Measurements from ENCODE around the gene FGF19.

Gene FGF19

DNA sequence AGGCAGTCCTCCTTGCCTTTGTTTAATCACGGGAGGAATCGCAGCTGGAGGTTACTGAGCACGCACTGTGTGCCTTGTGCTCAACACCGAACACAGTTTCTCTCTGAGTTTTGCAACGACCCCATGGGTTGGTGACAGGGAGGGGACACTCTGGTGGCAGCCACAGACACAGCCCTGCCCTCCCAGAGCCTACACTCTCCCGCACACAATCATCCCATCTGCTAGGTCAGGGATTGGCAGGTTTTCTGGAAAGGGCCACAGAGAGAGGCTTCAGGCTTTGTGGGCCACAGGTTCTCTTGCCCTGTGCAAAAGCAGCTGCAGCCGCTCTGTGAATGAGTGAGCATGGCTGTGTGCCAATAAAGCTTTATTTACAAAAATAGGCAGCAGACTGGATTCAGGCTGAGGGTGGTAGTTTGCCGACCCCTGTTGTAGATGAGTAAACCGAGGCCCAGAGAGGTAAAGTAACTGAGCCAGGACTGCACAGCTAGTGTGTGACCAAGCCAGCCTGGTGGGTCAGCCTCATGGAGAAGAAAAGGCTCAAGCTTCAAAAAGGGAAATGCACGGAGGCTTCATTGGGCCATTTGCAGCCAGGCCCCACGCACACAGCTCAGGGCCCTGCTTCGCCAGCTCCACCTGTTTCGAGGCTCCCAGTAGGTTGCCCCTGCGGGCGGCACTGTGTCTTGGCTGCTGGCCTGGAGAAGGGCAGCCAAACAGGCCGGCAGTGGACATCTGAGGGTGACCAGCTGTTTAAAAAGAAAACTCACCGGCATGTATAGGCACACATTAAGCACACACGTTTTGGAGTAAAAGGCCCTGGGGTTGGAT lies 45.0 kb downstream of the FGF19 start:
- H3K4me2 ChIP-seq: no peak overlapping the region
- H3K9ac ChIP-seq: no peak overlapping the region
- H3K27ac ChIP-seq: no peak overlapping the region
- TF ChIP-seq, protein P1, sequence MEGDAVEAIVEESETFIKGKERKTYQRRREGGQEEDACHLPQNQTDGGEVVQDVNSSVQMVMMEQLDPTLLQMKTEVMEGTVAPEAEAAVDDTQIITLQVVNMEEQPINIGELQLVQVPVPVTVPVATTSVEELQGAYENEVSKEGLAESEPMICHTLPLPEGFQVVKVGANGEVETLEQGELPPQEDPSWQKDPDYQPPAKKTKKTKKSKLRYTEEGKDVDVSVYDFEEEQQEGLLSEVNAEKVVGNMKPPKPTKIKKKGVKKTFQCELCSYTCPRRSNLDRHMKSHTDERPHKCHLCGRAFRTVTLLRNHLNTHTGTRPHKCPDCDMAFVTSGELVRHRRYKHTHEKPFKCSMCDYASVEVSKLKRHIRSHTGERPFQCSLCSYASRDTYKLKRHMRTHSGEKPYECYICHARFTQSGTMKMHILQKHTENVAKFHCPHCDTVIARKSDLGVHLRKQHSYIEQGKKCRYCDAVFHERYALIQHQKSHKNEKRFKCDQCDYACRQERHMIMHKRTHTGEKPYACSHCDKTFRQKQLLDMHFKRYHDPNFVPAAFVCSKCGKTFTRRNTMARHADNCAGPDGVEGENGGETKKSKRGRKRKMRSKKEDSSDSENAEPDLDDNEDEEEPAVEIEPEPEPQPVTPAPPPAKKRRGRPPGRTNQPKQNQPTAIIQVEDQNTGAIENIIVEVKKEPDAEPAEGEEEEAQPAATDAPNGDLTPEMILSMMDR (conservative IDR thresholded peaks at IDR 0.05; ENCODE audit: low read depth, low read length): no peak
- no peak overlapping the region for H2AFZ ChIP-seq (ENCODE audit: low read depth)
- peaks cover 3% of the 10 kb centered on the region; the same call in 1 of the 2 replicates for H3K27me3 ChIP-seq (ENCODE audit: insufficient read depth, low read depth)
- no peaks in the 10 kb centered on the region for H3K36me3 ChIP-seq (ENCODE audit: insufficient read depth)
- no peaks in the 10 kb centered on the region for H3K4me1 ChIP-seq (ENCODE audit: low read depth, poor library complexity, severe bottlenecking)
- no peak overlapping the region for H3K4me3 ChIP-seq (IDR thresholded peaks at IDR 0.05; ENCODE audit: insufficient read depth, low read depth, low read length)
- H4K20me1 ChIP-seq (ENCODE audit: insufficient read depth): no peaks in the 10 kb centered on the region
- H3K79me2 ChIP-seq (ENCODE audit: insufficient read depth, low read depth): no peaks in the 10 kb centered on the region

DNA sequence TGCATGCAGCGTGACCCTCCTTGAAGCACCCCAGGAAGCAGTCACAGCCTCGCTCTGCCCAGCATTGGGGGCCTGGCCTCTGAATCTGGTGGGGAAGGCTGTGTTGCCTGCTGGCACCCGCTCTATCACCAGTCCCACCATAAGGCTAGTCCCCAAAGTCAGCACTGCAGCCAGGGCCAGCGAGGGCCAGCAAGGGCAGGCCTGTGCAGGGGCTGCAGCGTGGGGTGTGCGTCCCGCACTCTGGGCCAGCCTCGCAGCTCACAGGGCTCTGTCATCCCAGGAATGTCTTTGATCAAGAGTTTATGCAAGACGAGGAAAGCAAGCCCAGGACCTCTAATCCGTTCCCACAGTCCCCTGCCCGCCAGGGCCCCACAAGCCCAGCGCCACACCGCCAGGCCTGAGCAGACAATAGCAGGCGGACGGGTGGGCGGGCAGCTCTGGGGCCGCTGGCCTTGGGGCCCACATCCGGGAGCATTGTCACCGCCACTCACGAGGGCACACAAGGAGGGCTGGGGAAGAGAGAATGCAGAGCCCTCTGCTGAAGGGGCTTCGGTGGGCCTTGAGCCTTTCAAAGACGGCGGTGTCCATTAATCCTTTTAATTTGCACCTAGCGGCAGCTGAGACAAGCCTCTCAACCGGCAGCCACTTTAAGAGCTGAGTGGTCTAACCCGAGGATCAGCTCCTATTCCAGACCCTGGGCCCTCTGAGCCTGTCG lies 45.8 kb downstream of the FGF19 start:
- H3K79me2 ChIP-seq (ENCODE audit: insufficient read depth, low read depth): no peaks in the 10 kb centered on the region
- no peak overlapping the region for H3K9ac ChIP-seq
- no peaks in the 10 kb centered on the region for H3K36me3 ChIP-seq (ENCODE audit: insufficient read depth)
- H3K27me3 ChIP-seq (ENCODE audit: insufficient read depth, low read depth): peaks cover 4% of the 10 kb centered on the region; the same call in 1 of the 2 replicates
- no peaks in the 10 kb centered on the region for H4K20me1 ChIP-seq (ENCODE audit: insufficient read depth)
- H3K4me1 ChIP-seq (ENCODE audit: low read depth, poor library complexity, severe bottlenecking): no peaks in the 10 kb centered on the region
- TF ChIP-seq, protein P1 (conservative IDR thresholded peaks at IDR 0.05; ENCODE audit: low read depth, low read length): no peak
- H3K4me2 ChIP-seq: no peak overlapping the region
- no peak overlapping the region for H2AFZ ChIP-seq (ENCODE audit: low read depth)
- H3K27ac ChIP-seq: no peak overlapping the region
- no peak overlapping the region for H3K4me3 ChIP-seq (IDR thresholded peaks at IDR 0.05; ENCODE audit: insufficient read depth, low read depth, low read length)

DNA sequence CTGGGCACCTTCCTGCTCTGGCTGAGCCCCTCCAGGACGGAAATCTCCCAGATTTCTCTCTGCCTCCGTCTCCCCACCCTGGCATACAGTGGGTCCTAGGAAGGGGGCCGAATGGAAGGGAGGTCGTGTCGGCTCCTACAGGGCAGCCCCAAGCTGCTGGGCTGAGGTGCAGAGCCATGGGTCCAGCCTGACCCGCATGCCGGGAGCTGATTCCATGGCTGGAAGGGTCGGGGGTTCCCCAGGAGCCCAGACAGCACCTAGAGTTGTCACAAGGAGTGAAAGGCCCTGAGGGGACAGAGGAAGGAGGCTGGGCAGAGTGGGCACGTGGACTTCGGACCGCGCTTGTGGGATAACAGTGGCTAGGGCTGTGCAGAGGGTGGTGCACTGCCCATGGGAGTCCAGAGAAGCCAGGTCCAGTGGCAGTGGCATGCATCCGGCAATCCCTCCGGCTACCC lies 46.3 kb downstream of the FGF19 start:
- Histone ChIP-seq H3K27ac (no peak overlapping the region), H3K4me1 (ENCODE audit: low read depth, poor library complexity, severe bottlenecking) (no peaks in the 10 kb centered on the region), H4K20me1 (ENCODE audit: insufficient read depth) (no peaks in the 10 kb centered on the region), H3K4me3 (IDR thresholded peaks at IDR 0.05; ENCODE audit: insufficient read depth, low read depth, low read length) (no peak overlapping the region), H2AFZ (ENCODE audit: low read depth) (no peak overlapping the region), H3K36me3 (ENCODE audit: insufficient read depth) (no peaks in the 10 kb centered on the region), H3K27me3 (ENCODE audit: insufficient read depth, low read depth) (peaks cover 10% of the 10 kb centered on the region; the same call in 1 of the 2 replicates), H3K9ac (no peak overlapping the region), H3K4me2 (no peak overlapping the region), H3K79me2 (ENCODE audit: insufficient read depth, low read depth) (no peaks in the 10 kb centered on the region)
- TF ChIP-seq, protein P1 (conservative IDR thresholded peaks at IDR 0.05; ENCODE audit: low read depth, low read length): no peak

DNA sequence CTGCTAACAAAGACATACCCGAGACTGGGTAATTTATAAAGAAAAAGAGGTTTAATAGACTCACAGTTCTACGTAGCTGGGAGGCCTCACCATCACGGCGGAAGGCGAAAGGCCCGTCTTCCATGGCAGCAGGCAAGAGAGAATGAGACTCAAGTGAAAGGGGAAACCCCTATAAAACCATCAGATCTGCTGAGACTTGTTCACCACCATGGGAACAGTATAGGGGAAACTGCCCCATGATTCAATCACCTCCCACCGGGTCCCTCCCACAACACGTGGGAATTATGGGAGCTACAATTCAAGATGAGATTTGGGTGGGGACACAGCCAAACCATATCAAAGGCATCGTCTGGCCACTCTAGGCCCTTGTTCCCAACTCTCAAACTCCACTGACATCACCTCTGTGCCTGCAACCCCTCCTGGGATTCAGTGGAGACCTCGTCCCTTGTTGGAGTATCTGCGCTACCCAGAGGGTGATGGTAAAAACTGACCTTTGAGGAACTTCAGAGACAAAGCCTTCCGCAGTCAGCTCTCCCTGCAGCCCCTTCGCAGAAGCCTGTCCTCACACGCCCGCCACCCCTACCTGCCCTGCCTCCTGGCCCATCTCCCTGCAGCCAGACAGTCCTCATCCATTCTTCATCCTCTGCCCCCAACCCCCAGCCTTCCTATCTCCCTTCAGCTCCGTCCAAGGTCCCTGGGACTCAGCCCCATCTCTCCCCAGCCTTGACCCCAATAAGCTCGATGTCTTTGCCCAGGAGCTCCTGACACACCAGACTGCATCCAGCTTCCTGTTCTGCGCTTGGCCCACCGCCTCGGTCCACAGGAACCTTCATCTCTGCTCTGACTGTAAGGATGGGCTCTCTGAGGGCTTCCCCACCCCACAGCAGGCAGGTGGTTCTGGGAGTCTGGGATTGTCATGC lies 47.0 kb downstream of the FGF19 start:
- Histone ChIP-seq H3K27me3 (ENCODE audit: insufficient read depth, low read depth) (peaks cover 17% of the 10 kb centered on the region; the same call in 1 of the 2 replicates), H3K9ac (no peak overlapping the region), H3K4me3 (IDR thresholded peaks at IDR 0.05; ENCODE audit: insufficient read depth, low read depth, low read length) (no peak overlapping the region), H4K20me1 (ENCODE audit: insufficient read depth) (no peaks in the 10 kb centered on the region), H2AFZ (ENCODE audit: low read depth) (no peak overlapping the region), H3K4me2 (no peak overlapping the region), H3K36me3 (ENCODE audit: insufficient read depth) (no peaks in the 10 kb centered on the region), H3K79me2 (ENCODE audit: insufficient read depth, low read depth) (no peaks in the 10 kb centered on the region), H3K27ac (no peak overlapping the region), H3K4me1 (ENCODE audit: low read depth, poor library complexity, severe bottlenecking) (no peaks in the 10 kb centered on the region)
- TF ChIP-seq, protein P1 (conservative IDR thresholded peaks at IDR 0.05; ENCODE audit: low read depth, low read length): no peak

Measured in KMS-11 (cell line).